HepG2 (cell line): ENCODE measurements around the gene EIF3L. TPM values are rescaled to one million over a fixed set of nuclear protein-coding genes. Genes with fewer than 3 reads are reported as not detected.
A peak's percentile ranks its signal among the peaks of the same experiment; 100 is the strongest.

ENCODE experiments used
- KMT2B ChIP-seq: IDR thresholded peaks from 2 replicates; pipeline ENCODE4 v1.6.1; 2016; ENCODE audit warnings: missing genetic modification reagents, missing compliant biosample characterization
- MAZ ChIP-seq, 2 experiments: sonication (generic) in 1 of 2; formaldehyde crosslinking in 1 of 2; IDR thresholded peaks; 2 replicates each; pipeline versions ENCODE4 v1.5.0 to v1.6.1; 2012 to 2020; ENCODE audit warnings: low read depth in 2 of 2, mild to moderate bottlenecking in 2 of 2, borderline replicate concordance in 1 of 2, improper control_type of control experiment in 1 of 2, low read length in 1 of 2, missing genetic modification reagents in 1 of 2, moderate library complexity in 1 of 2
- NFE2 ChIP-seq: sonication (generic); formaldehyde crosslinking; IDR thresholded peaks from 2 replicates; pipeline ENCODE4 v1.4.0; 2020; ENCODE audit warnings: missing genetic modification reagents
- NFKBIZ ChIP-seq: IDR thresholded peaks from 2 replicates; pipeline ENCODE4 v1.6.1; 2018; ENCODE audit warnings: missing genetic modification reagents, missing compliant biosample characterization
- PHF8 ChIP-seq: sonication (generic); formaldehyde crosslinking; IDR thresholded peaks from 2 replicates; pipeline ENCODE4 v1.5.0; 2020; ENCODE audit warnings: missing genetic modification reagents
- TAF1 ChIP-seq: sonication (generic); formaldehyde crosslinking; IDR thresholded peaks from 2 replicates; pipeline ENCODE4 v1.4.0; 2020; ENCODE audit warnings: missing genetic modification reagents
- polyA plus RNA-seq, 8 experiments: library from polyadenylated mRNA; depleted of rRNA in 3 of 8; stranded (reverse) in 7 of 8; unstranded in 1 of 8; fragments of >200 nt; fragmentation: Illumina TruSeq in 4 of 8; extraction: Trizol in 4 of 8; gene quantifications; 2 replicates each; pipeline versions ENCODE4 v1.2.1 to v1.2.3, GENCODE V29; 2011 to 2016; ENCODE audit warnings: low read depth in 4 of 8, missing spikeins in 1 of 8, mixed read lengths in 1 of 8; ENCODE audit not compliant: insufficient read depth in 1 of 8
- total RNA-seq, 5 experiments: library from RNA; depleted of rRNA; stranded (reverse); fragments of >200 nt; fragmentation: Illumina TruSeq; extraction: Trizol; gene quantifications; 2 replicates each; pipeline ENCODE4 v1.2.3, GENCODE V29; 2016; ENCODE audit warnings: low read depth in 1 of 5
- TF ChIP-seq, protein P1 (sequence below), 2 experiments: sonication (generic) in 1 of 2; formaldehyde crosslinking in 1 of 2; IDR thresholded peaks; 2 replicates each; pipeline versions ENCODE4 v1.6.1 to v1.9.0; 2014 to 2022; ENCODE audit warnings: antibody characterized with exemption in 1 of 2, borderline replicate concordance in 1 of 2, inconsistent platforms in 1 of 2, low read depth in 1 of 2, missing genetic modification reagents in 1 of 2
- TF ChIP-seq, protein P2 (sequence below): sonication (generic); formaldehyde crosslinking; IDR thresholded peaks from 2 replicates; pipeline ENCODE4 v1.4.0; 2020; ENCODE audit warnings: missing genetic modification reagents, mild to moderate bottlenecking, borderline replicate concordance
- TF ChIP-seq, protein P3 (sequence below): IDR thresholded peaks from 2 replicates; pipeline ENCODE4 v1.6.1; 2018; ENCODE audit warnings: missing genetic modification reagents, mild to moderate bottlenecking, missing compliant biosample characterization
- TF ChIP-seq, protein P4 (sequence below): sonication (generic); formaldehyde crosslinking; IDR thresholded peaks from 2 replicates; pipeline ENCODE4 v1.4.0; 2020; ENCODE audit warnings: mild to moderate bottlenecking, missing genetic modification reagents

EIF3L gene
- total and polyA plus RNA-seq, 2 of the 13 experiments (the other 11 are each of a cell fraction or from before 2014, with no cell fraction given) = 514 to 793 TPM

DNA sequence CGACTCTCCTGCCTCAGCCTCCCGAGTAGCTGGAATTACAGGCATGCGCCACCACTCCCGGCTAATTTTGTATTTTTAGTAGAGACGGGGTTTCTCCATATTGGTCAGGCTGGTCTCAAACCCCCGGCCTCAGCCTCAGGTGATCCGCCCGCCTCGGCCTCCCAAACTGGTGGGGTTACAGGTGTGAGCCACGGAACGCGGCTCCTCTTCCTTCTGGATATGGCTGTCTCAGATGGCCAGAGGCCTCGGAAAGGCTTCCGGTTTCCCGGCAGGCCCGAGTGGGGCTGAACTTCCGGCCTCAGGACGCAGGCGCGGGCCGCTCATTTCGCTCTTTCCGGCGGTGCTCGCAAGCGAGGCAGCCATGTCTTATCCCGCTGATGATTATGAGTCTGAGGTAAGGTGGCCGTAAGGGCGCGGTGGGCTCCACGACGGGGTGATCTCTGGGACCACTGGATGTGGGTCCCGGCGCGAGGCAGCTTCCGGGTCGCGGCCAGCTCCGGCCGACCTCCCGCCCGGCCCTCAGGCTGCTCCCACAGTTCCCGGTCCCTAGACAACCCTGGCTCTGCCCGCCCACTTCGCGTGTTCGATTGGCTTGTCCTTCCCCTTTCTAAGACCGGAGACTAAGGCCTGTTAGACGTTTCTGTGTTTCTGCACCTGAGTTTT, at the start of gene EIF3L (continued):
- TF ChIP-seq, protein P1, sequence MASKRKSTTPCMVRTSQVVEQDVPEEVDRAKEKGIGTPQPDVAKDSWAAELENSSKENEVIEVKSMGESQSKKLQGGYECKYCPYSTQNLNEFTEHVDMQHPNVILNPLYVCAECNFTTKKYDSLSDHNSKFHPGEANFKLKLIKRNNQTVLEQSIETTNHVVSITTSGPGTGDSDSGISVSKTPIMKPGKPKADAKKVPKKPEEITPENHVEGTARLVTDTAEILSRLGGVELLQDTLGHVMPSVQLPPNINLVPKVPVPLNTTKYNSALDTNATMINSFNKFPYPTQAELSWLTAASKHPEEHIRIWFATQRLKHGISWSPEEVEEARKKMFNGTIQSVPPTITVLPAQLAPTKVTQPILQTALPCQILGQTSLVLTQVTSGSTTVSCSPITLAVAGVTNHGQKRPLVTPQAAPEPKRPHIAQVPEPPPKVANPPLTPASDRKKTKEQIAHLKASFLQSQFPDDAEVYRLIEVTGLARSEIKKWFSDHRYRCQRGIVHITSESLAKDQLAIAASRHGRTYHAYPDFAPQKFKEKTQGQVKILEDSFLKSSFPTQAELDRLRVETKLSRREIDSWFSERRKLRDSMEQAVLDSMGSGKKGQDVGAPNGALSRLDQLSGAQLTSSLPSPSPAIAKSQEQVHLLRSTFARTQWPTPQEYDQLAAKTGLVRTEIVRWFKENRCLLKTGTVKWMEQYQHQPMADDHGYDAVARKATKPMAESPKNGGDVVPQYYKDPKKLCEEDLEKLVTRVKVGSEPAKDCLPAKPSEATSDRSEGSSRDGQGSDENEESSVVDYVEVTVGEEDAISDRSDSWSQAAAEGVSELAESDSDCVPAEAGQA (IDR thresholded peaks at IDR 0.05; ENCODE audit: low read depth) = peak; percentile 69; the same call in 1 of the 2 replicates
- TF ChIP-seq, protein P1 (CRISPR knock-in tag; IDR thresholded peaks at IDR 0.05; ENCODE audit: borderline replicate concordance) = no peak; the same call in 1 of the 2 replicates
- TF ChIP-seq, protein P2, sequence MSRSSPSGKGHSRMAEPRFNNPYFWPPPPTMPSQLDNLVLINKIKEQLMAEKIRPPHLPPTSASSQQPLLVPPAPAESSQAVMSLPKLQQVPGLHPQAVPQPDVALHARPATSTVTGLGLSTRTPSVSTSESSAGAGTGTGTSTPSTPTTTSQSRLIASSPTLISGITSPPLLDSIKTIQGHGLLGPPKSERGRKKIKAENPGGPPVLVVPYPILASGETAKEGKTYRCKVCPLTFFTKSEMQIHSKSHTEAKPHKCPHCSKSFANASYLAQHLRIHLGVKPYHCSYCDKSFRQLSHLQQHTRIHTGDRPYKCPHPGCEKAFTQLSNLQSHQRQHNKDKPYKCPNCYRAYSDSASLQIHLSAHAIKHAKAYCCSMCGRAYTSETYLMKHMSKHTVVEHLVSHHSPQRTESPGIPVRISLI (CRISPR knock-in tag) = no peak
- peak; percentile 56; the same call in 1 of the 2 replicates for TF ChIP-seq NFKBIZ (CRISPR knock-in tag)
- TF ChIP-seq, protein P3, sequence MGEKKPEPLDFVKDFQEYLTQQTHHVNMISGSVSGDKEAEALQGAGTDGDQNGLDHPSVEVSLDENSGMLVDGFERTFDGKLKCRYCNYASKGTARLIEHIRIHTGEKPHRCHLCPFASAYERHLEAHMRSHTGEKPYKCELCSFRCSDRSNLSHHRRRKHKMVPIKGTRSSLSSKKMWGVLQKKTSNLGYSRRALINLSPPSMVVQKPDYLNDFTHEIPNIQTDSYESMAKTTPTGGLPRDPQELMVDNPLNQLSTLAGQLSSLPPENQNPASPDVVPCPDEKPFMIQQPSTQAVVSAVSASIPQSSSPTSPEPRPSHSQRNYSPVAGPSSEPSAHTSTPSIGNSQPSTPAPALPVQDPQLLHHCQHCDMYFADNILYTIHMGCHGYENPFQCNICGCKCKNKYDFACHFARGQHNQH (CRISPR knock-in tag) = peak; percentile 85
- TF ChIP-seq KMT2B = peak; percentile 81; the same call in 1 of the 2 replicates
- TF ChIP-seq, protein P4, sequence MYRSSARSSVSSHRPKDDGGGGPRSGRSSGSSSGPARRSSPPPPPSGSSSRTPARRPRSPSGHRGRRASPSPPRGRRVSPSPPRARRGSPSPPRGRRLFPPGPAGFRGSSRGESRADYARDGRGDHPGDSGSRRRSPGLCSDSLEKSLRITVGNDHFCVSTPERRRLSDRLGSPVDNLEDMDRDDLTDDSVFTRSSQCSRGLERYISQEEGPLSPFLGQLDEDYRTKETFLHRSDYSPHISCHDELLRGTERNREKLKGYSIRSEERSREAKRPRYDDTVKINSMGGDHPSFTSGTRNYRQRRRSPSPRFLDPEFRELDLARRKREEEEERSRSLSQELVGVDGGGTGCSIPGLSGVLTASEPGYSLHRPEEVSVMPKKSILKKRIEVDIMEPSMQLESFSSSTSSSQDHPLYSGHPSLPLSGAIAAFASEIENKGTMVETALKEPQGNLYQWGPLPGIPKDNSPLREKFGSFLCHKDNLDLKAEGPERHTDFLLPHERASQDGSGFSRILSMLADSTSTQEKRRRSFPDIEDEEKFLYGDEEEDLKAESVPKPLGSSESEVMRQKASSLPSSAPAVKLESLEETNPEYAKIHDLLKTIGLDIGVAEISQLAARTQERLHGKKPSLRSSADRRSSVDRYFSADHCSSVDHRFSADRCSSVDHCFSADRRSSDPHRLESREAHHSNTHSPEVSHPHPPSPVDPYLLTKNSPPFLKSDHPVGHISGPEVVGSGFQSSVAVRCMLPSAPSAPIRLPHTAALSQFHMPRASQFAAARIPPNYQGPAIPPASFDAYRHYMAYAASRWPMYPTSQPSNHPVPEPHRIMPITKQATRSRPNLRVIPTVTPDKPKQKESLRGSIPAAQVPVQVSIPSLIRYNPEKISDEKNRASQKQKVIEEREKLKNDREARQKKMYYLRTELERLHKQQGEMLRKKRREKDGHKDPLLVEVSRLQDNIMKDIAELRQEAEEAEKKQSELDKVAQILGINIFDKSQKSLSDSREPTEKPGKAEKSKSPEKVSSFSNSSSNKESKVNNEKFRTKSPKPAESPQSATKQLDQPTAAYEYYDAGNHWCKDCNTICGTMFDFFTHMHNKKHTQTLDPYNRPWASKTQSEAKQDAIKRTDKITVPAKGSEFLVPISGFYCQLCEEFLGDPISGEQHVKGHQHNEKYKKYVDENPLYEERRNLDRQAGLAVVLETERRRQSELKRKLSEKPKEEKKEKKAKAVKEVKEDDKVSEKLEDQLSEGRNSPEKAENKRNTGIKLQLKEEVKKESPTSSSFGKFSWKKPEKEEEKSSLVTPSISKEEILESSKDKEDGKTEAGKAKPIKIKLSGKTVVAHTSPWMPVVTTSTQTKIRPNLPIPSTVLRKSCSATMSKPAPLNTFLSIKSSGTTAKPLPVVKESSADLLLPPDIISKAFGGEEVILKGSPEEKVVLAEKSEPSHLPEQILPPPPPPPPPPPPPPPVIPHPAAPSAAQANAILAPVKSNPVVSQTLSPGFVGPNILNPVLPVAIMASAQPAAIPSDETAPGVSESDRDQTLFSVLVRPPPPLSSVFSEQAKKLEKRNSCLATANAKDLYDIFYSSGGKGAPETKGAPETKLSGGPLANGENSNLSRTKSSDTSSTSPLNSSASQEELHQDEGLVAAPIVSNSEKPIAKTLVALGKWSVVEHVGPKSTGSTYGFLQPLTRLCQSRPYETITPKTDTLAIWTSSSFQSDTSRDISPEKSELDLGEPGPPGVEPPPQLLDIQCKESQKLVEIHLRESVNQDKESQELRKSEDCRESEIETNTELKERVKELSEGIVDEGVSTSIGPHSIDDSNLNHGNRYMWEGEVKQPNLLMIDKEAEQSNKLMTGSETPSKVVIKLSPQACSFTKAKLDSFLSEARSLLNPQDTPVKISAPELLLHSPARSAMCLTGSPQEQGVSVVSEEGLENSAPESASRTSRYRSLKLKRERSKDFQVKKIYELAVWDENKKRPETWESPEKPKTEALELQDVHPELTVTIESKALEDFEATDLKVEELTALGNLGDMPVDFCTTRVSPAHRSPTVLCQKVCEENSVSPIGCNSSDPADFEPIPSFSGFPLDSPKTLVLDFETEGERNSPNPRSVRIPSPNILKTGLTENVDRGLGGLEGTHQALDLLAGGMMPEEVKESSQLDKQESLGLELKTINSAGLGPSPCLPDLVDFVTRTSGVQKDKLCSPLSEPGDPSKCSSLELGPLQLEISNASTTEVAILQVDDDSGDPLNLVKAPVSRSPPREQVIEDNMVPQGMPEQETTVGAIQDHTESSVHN (CRISPR knock-in tag) = 0 out of 2 replicates have a peak, but pooled peaks have one; percentile 18
- no peak for TF ChIP-seq NFE2 (CRISPR knock-in tag)
- peak; percentile 94 for TF ChIP-seq TAF1 (CRISPR knock-in tag)
- TF ChIP-seq MAZ (IDR thresholded peaks at IDR 0.05; ENCODE audit: borderline replicate concordance, low read depth, low read length) = no peak
- peak; percentile 82 for TF ChIP-seq MAZ (CRISPR knock-in tag; IDR thresholded peaks at IDR 0.05; ENCODE audit: low read depth)
- TF ChIP-seq PHF8 = peak; percentile 90
